Adrenal gland (tissue), 12 donors: ENCODE results near the gene KLHL42. TPM values are rescaled to one million over a fixed set of nuclear protein-coding genes. Genes with fewer than 3 reads are reported as not detected.
A peak's percentile ranks its signal among the peaks of the same experiment; 100 is the strongest.

Experiments used
- DNase-seq, 7 donors: peaks; one replicate each; pipeline ENCODE4 v3.0.0-alpha.2; 2019 to 2020
- H3K27ac ChIP-seq, 5 donors: fragments of 200-600 bp; sonication (generic) in 4 of 5; 1 replicate in 3 of 5; 2 replicates in 2 of 5; pipeline versions ENCODE4 v1.5.1 to v1.8.0; 2016 to 2020; ENCODE audit warnings: mild to moderate bottlenecking in 1 of 5
- H3K27me3 ChIP-seq: fragments of 200-600 bp; 2 replicates; pipeline ENCODE4 v1.8.0; 2021
- H3K36me3 ChIP-seq, 2 donors: fragments of 200-600 bp; replicated peaks in 1 of 2; 1 replicate in 1 of 2; 2 replicates in 1 of 2; pipeline versions ENCODE4 v1.5.1 to v1.8.0; 2018 to 2022
- H3K4me1 ChIP-seq, 2 donors: fragments of 200-600 bp; replicated peaks in 1 of 2; 1 replicate in 1 of 2; 2 replicates in 1 of 2; pipeline versions ENCODE4 v1.5.1 to v1.8.0; 2018 to 2021
- H3K4me3 ChIP-seq, 4 donors: fragments of 200-600 bp; sonication (generic) in 3 of 4; one replicate each; pipeline ENCODE4 v1.5.1; 2016 to 2018
- H3K9me3 ChIP-seq, 3 donors: fragments of 200-600 bp; sonication (generic) in 1 of 3; replicated peaks in 1 of 3; 1 replicate in 2 of 3; 2 replicates in 1 of 3; pipeline versions ENCODE4 v1.5.1 to v1.8.0; 2016 to 2021
- POLR2A ChIP-seq, 2 donors: fragments of 450-650 bp; IDR thresholded peaks; one replicate each; pipeline ENCODE4 v1.6.1; 2017; ENCODE audit warnings: antibody characterized with exemption in 2 of 2, mild to moderate bottlenecking in 2 of 2, moderate library complexity in 1 of 2
- WGBS, 4 donors: extraction: QIAGEN DNeasy Blood & Tissue Kit in 2 of 4; methylation state at CpG; one replicate each; pipeline versions ENCODE4 v1.1.5 to v1.1.7; 2013 to 2017; 5-methylcytosine and 5-hydroxymethylcytosine counted together
- intact Hi-C, 2 donors: fragments of 100-400 bp; cut with DNase I; formaldehyde crosslinking; loops; one replicate each; pipeline versions ENCODE4 v1.14.1 to v1.15.0; 2022 to 2023
- polyA plus RNA-seq, 3 donors: library from polyadenylated mRNA; stranded (reverse); fragments of 200-250 nt in 2 of 3; fragments of 350-450 nt in 1 of 3; fragmentation: Illumina TruSeq in 1 of 3; extraction: RNeasy Lipid Tissue Mini Kit (QIAGEN cat#74804) in 1 of 3; gene quantifications; one replicate each; pipeline ENCODE4 v1.2.3, GENCODE V29; 2013 to 2014
- total RNA-seq, 9 donors: library from RNA; depleted of rRNA in 4 of 9; stranded (reverse); fragments of >200 nt in 4 of 9; fragments of 120-200 nt in 1 of 9; fragmentation: NEBNext Ultra II Directional in 1 of 9; extraction: Animal tissue kit (Norgen Biotek cat#: 25700) in 1 of 9; gene quantifications; one replicate each; pipeline versions ENCODE4 v1.1.0 to v1.2.4, GENCODE V29; 2013 to 2023
- TF ChIP-seq, protein P1 (sequence below), 6 experiments: fragments of 450-650 bp in 4 of 6; fragments of 200-600 bp in 2 of 6; sonication (generic) in 1 of 6; IDR thresholded peaks; 1 replicate in 5 of 6; 2 replicates in 1 of 6; pipeline versions ENCODE4 v1.5.1 to v1.8.0; 2016 to 2021; ENCODE audit warnings: antibody characterized with exemption in 6 of 6, mild to moderate bottlenecking in 2 of 6, moderate library complexity in 1 of 6
- donor health status: healthy with polysubstance abuse.
- donor health status: Bipolar disorder and iron deficiency.
- donor health status: DM: yes; HTN: yes; CAD: no.
- donor health status: DM: no; HTN: no; CAD: no.
- donor health status: DM: no; HTN: no; CAD: no.
- donor health status: DM: yes; HTN: yes; CAD: no.

KLHL42 gene
- total and polyA plus RNA-seq, 12 donors, result 7.8 to 23.7 (median 18.4) TPM

DNA sequence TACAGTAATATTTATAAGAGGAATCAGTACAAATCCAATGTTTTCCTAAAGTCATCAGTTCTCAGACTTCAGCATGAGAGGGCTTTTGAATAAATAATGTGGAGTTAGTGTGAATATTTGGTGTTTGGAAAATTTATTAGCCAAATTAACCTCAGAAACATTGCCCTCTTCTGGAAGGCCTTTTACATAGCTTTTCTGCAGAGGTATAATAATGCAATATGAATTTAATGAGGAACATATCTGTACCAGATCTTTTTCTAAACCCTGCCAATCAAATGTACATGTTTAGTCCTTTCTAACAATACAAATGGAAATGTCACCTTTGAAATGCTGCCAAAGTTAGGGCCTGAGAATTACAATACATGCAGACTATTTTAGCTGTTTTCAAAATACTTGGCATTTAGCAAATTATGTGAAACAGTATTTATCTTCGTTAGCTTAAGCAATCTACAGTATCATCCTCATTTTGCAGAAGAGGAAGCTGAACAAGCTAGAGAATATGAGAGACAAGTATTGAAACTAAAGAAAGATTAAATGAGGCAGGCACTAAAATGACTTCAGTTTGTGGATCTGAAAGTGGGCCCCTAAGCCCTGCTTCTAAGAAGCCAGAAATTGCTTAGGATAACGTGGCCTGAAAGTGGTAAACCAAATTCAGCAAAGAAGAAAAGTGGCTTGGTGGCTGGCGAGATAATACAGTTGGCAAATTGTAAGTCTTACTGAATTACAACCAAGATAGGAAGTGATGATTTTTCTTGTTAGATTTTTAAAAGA is 60.4 kb downstream of the KLHL42 start:
- 62 to 76% (median 71%) methylated on average over 3 of the region's 3 CpGs for WGBS, 4 donors
- TF ChIP-seq, protein P1, sequence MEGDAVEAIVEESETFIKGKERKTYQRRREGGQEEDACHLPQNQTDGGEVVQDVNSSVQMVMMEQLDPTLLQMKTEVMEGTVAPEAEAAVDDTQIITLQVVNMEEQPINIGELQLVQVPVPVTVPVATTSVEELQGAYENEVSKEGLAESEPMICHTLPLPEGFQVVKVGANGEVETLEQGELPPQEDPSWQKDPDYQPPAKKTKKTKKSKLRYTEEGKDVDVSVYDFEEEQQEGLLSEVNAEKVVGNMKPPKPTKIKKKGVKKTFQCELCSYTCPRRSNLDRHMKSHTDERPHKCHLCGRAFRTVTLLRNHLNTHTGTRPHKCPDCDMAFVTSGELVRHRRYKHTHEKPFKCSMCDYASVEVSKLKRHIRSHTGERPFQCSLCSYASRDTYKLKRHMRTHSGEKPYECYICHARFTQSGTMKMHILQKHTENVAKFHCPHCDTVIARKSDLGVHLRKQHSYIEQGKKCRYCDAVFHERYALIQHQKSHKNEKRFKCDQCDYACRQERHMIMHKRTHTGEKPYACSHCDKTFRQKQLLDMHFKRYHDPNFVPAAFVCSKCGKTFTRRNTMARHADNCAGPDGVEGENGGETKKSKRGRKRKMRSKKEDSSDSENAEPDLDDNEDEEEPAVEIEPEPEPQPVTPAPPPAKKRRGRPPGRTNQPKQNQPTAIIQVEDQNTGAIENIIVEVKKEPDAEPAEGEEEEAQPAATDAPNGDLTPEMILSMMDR (IDR thresholded peaks at IDR 0.05), result peak in 1 of 6 experiments; percentile 9
- no peak for TF ChIP-seq POLR2A (IDR thresholded peaks at IDR 0.05)
- DNase-seq, result no peak
- H3K27ac ChIP-seq, result no peak overlapping the region
- H3K4me1 ChIP-seq, result no peaks in the 10 kb centered on the region
- no peaks in the 10 kb centered on the region for H3K9me3 ChIP-seq
- H3K4me3 ChIP-seq, result no peak overlapping the region
- intact Hi-C loops, result no loop called here
- H3K36me3 ChIP-seq, result no peaks in the 10 kb centered on the region
- H3K27me3 ChIP-seq, result no peaks in the 10 kb centered on the region

DNA sequence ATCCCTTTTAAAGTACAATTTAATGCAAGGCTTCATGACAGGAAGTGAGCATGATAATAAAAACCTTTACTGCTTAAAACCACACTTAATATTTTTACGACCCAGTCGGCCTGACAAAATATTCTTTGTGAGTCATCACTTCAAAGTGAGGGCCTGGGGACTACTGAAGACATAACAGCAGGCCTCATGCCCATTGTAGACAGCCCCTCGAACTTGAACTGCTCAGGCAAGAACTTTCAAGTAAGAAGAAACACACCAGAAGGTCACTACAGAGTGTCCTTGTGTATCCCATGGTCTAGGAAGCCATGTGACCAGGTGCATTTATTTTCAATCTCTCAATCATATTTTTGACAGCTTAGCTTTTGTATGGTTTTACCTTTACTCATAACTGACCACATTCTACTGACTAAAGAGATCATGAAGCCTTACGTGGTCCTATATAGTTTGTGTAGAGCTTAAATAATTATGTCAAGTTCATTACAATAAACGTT is 61.4 kb downstream of the KLHL42 start:
- intact Hi-C loops, result no loop called here
- H3K27me3 ChIP-seq, result no peaks in the 10 kb centered on the region
- DNase-seq, result no peak
- no peaks in the 10 kb centered on the region for H3K36me3 ChIP-seq
- no peak overlapping the region for H3K4me3 ChIP-seq
- WGBS, 4 donors, result 44 to 50% (median 48%) methylated on average over 5 of the region's 5 CpGs
- H3K4me1 ChIP-seq, result no peaks in the 10 kb centered on the region
- H3K27ac ChIP-seq, result no peak overlapping the region
- no peaks in the 10 kb centered on the region for H3K9me3 ChIP-seq
- TF ChIP-seq POLR2A (IDR thresholded peaks at IDR 0.05), result no peak
- TF ChIP-seq, protein P1 (IDR thresholded peaks at IDR 0.05), result no peak

DNA sequence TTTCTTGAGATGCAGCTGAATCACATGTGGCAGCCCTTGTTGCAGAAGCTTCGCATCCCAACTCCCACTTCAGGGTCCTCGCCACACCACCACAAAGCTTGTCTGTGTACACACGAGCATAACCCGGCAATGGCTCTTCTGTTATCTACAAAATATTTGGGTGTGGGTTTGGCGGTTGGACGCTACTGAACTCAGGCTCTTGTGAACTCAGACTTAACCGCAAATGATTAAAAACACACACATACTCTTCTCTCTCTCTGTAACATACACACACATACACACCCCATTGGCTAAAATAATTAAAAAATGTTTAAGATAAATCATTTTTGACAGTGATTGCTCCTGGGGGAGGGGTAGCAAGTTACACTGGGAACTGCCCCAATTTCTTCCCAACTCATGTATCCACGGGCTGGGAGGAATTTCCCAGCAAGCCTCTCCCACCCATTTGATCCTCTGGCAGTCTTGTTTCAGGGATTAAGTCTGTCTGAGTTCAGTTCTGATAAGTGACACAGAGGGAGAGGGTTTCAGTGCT is 63.7 kb downstream of the KLHL42 start:
- Histone ChIP-seq H3K4me3 (no peak overlapping the region), H3K27me3 (no peaks in the 10 kb centered on the region), H3K9me3 (no peaks in the 10 kb centered on the region), H3K36me3 (no peaks in the 10 kb centered on the region), H3K27ac (no peak overlapping the region), H3K4me1 (no peaks in the 10 kb centered on the region)
- intact Hi-C loops, result no loop called here
- no peak for DNase-seq
- TF ChIP-seq, protein P1 (IDR thresholded peaks at IDR 0.05), result no peak
- no peak for TF ChIP-seq POLR2A (IDR thresholded peaks at IDR 0.05)
- 65 to 81% (median 73%) methylated on average over 8 of the region's 8 CpGs for WGBS, 4 donors

DNA sequence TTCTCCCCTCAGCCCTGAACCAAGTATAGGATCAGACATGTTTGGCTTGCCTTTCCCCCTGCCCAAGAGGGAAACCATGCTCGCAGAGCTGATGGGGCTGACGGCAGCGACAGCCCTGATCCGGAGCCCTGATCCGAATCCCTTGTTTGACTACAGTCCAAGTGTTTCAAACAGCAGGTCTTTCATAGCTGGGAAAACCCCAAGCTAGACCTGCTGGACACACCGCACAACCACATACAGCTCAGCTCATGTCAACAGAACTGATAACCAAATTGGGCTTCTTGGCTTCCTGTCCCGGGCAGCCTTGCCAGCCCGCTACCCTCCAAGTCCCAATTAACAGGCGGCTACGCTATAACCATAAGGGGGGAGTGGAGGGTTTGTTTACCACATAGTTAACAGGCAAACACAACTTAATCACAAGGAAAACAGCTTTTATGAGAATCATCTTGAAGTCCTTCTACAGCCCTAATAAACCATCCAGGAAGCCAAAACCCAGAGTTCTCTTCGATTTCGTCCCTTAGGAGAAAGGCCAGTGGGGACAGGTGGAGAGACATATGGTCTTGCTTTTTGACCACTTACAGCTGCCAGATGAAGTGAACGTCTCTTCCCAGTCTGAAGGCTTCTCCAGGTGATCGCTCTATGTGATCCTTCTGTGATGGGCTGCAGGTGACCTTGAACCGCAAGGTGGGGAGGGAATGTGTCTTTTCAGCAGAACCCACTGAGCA is 64.5 kb downstream of the KLHL42 start:
- no peak for DNase-seq
- intact Hi-C loops, result no loop called here
- TF ChIP-seq POLR2A (IDR thresholded peaks at IDR 0.05), result no peak
- TF ChIP-seq, protein P1 (IDR thresholded peaks at IDR 0.05), result no peak
- Histone ChIP-seq H3K9me3 (no peaks in the 10 kb centered on the region), H3K27me3 (no peaks in the 10 kb centered on the region), H3K36me3 (no peaks in the 10 kb centered on the region), H3K4me1 (no peaks in the 10 kb centered on the region), H3K27ac (no peak overlapping the region), H3K4me3 (no peak overlapping the region)
- 79 to 87% (median 85%) methylated on average over 9 to 15 of the region's 15 CpGs for WGBS, 4 donors
